ENCODE data around the gene C18orf54.
"Not testable (repeated sequence)": the region's sequence is repeated elsewhere in the genome, so short reads cannot be mapped to it uniquely, and the experiment has no call there.

The C18orf54 gene

DNA sequence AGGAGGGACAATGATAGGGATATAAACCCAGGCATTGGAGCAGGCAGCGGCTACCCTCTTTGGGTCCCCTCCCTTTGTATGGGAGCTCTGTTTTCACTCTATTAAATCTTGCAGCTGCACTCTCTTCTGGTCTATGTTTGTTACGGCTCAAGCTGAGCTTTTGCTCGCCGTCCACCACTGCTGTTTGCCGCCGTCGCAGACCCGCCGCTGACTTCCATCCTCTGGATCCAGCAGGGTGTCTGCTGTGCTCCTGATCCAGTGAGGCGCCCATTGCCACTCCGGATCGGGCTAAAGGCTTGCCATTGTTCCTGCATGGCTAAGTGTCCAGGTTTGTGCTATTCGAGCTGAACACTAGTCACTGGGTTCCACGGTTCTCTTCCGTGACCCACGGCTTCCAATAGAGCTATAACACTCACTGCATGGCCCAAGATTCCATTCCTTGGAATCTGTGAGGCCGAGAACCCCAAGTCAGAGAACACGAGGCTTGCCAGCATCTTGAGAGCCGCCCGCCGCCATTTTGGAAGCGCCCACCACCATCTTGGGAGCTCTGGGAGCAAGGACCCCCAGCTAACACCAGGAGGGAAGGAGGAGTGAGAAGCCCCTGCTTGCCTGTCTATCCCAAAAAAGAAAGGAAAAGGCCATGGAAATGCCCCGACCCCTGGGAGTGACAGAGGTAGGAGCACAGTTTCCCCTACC lies 29.2 kb downstream of the C18orf54 start:
- not testable (repeated sequence) for DNase-seq (ENCODE audit: low read depth in 2 of 2, low spot score in 1 of 2)

DNA sequence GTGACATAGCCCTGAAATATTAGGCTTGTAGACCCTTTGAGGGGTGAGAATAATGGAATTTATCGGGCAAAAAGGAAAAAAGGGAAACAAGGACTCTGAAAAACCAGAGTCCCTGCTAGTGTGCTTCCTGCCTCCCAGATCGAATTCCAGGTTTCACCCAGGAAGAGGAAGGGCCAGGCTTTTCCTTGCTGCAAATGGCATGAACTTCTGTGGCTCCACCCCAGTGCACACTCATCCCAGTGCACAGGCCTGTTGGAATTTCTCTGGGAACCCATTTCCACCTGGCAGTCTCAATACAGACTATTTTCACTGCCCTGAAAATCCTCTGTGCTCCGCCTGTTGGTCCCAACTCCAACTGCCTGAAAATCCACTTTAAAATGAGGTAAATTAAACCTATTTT lies 29.9 kb downstream of the C18orf54 start:
- DNase-seq (ENCODE audit: low read depth in 2 of 2, low spot score in 1 of 2): no peak

- DNase-seq (ENCODE audit: low read depth in 2 of 2, low spot score in 1 of 2): no peak
Measured at GRCh38 chr18:54388203-54389142, 30.8 kb downstream of the C18orf54 start.

DNA sequence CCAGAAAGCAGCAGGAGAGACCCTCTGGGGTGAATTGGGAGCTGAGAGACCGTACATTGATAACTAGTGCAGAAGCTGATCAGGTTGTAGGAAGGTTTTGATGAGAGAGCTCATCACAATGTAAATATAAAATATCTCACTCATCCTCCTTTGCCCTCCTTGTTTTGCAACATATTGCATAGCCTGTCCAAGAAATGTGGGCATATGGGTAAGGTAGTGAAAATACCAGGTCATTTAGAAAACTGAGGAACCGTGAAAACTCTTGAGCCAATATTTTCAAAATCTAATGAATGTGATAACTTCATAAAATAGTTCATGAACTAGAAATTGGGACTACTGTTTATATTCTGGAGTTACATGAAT lies 31.4 kb downstream of the C18orf54 start:
- no peak for DNase-seq (ENCODE audit: low read depth in 2 of 2, low spot score in 1 of 2)

GRCh38 chr18:54390838-54391237 lies 33.1 kb downstream of the C18orf54 start:
- no peak for DNase-seq (ENCODE audit: low read depth in 2 of 2, low spot score in 1 of 2)

GRCh38 chr18:54392543-54393023 lies 34.9 kb downstream of the C18orf54 start:
- no peak for DNase-seq (ENCODE audit: low read depth in 2 of 2, low spot score in 1 of 2)

GRCh38 chr18:54393648-54394294 lies 36.1 kb downstream of the C18orf54 start:
- no peak for DNase-seq (ENCODE audit: low read depth in 2 of 2, low spot score in 1 of 2)

- DNase-seq (ENCODE audit: low read depth in 2 of 2, low spot score in 1 of 2): no peak
Measured at GRCh38 chr18:54396760-54397159, 39.1 kb downstream of the C18orf54 start.

GRCh38 chr18:54405290-54405689 lies 47.6 kb downstream of the C18orf54 start:
- no peak for DNase-seq (ENCODE audit: low read depth in 2 of 2, low spot score in 1 of 2)

DNA sequence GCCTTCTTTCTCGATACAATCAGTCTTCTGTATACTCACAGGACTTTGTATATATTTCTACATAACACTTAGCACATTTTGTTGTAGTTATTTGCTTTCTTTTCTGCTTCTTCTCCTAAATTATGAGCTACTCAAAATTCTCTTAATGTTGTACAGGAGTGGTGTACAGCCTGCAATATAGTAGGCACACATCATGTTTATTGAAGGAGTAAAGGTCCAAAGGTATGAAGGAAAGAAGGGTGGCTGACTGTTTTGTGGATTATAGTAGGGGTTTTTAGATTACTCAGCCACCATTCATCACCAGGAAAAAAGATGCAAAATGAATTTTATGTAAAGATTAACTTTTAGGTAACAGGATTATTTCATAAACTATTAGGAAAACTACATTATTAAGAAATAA lies 54.1 kb downstream of the C18orf54 start:
- no peak for DNase-seq (ENCODE audit: low read depth in 2 of 2, low spot score in 1 of 2)

- DNase-seq (ENCODE audit: low read depth in 2 of 2, low spot score in 1 of 2): no peak
Measured at GRCh38 chr18:54415086-54415485, 57.4 kb downstream of the C18orf54 start.

DNA sequence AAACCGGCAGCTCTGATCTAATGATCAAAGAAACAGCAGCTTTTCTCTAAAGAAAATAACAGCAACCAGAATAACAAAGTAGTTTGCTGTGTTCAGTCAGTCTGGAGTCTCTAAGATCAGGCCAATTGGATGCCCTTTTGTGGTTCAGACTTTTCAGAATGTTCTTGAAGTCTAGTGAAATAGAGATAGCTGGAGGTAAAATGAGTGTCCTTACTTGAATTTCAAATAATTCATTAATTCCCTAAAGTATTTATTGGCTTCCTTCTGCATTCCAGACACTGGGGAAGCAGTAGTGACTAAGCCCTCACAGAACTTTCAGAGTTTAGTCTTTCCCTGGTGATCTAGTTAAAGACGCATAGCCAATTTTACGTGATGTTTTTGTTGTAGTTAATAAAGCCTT lies 58.7 kb downstream of the C18orf54 start:
- DNase-seq (ENCODE audit: low read depth in 2 of 2, low spot score in 1 of 2): no peak

DNA sequence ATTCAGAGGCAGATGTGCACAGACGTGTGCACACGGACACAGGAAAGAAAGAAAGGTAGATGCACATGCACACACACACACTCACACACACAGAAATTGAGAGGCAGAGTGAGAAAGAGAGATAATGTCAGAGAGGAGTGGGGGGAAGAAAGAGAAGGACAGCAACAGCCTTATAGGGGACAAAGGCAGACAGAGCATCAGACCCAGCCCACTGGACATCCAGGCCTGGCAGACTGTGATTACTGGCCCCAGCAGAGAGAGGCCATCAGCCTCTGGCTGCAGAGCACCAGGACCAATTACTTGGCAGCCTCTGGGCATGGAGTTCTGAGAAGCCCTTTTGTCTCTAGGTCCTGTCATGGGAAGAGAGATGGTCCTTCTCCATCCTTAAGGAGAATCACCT lies 66.1 kb downstream of the C18orf54 start:
- DNase-seq (ENCODE audit: low read depth in 2 of 2, low spot score in 1 of 2): no peak

DNA sequence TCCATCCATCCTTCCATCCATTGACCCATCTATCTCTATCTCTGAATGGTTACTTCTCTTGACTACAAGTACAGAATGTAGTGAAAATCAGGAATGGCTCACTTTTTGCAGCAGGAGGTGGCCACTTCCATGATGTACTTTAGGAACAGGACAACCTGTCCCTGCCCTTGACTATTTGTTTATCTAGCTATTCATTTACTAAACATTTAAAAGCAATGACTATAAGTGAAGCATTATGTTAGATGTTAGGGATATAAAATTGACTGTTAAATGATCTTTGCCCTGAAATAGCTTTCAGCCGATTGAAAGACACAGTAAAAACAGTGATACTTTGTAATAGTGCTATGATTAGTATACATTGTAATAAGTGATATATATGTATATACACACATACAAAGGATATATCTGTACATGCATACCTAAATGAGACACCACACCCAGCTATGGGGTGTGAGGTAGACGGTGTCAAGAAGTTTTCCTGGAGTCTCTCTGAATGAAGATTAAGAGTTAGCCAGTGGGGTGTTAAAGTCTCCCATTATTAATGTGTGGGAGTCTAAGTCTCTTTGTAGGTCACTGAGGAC lies 68.5 kb downstream of the C18orf54 start:
- no peak for DNase-seq (ENCODE audit: low read depth in 2 of 2, low spot score in 1 of 2)

All from stimulated activated CD8-positive, alpha-beta memory T cell treated with anti-CD3 and anti-CD28 coated beads, Interleukin-4, amount 100 ng/mL, for 1 hour (primary cell).